GM21576 (cell line): ENCODE results near the gene CPHXL2.

Experiments
- ATAC-seq: cut with Tn5 transposase; IDR thresholded peaks from one replicate; pipeline ENCODE4 v1.9.1; 2021; ENCODE audit warnings: mild to moderate bottlenecking, moderate library complexity; ENCODE audit not compliant: unreplicated experiment

Gene CPHXL2

DNA sequence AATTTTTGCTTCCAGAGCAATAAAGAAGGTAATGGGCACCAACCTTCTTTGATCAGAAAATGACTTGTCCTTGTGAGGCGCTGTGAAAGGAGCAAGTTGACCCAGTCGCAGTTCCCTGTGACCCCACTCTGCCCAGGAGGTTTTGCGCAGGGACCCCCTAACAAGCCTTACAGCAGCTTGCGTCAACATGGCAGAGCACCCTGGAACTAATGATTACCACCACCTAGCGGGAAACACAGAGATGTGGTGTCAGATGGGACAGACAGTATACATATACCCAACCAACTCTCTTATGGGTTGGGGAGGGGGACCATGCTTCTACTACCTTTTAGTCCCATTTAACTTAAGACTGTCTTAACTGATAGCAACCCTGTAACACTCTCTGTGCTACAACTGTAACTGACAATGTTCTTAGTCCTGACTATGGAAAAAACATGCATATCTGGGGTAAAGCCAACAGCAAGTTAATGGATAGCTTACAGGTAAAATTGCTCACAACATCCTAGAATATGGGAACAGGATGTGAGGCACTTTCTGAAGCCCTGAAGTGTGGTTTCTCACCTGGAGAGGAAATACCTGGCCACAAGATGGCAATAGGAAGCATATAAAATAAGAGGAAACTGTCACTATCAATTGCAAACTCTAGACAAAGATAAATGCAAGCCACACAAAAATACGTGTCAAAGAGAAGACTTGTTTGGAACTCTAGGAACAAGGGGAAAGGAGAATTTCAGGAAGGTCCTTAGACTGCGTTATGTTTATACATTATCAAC is 32.4 kb downstream of the CPHXL2 start:
- ATAC-seq: no peak

DNA sequence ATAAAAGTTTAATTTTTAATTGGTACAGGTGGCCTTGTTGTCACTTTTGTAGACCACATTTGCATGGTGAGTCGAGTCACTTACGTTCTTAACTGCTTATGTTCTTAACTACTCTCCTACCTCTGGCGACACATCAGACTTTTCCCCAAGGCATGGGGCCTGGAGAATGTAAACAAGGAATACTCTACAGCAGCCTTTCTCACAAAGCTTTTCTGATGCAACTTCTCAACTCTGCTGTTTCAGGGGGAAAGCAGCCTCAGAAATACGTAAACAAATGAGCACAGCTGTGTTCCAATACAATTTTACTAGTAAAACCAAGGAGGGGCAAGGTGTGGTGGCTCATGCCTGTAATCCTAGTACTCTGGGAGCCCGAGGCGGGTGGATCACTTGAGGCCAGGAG is 36.2 kb downstream of the CPHXL2 start:
- no peak for ATAC-seq

DNA sequence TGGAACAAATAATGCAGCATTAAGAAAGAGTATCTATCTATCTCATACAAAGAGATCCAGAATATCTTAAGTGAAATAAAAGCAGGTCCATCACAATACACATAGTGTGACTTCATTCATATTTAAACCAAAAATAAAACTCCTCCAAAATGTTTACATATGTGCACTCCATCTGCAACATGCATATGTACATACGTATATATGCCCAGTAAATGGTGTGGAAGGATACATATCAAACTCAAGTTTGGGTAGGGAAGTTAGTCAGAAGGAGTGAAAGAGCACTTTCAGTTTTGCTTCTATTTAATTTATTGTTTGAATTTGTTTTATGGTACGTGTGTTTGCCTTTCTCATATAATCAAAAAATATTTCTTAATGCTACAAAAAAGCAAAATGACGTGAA is 41.8 kb downstream of the CPHXL2 start:
- ATAC-seq: no peak

DNA sequence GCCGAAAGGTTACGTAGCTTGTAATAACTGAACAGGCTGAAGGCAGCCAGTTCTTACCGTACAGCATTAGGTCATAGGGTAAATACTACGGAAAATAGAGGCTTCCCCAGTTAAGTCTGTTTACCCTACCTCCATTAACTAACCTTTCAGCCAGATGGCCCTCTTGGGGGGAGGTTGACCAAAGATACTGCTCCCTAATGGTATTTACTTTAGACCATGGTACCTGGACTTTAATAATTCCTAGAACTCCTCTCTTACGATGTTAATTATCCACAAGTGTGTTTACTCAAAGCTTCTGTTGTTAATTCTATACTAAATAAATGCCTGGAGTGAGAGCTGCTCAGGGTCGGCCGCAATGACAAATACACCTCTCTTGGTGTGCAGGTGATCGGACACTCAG is 44.0 kb downstream of the CPHXL2 start:
- no peak for ATAC-seq

DNA sequence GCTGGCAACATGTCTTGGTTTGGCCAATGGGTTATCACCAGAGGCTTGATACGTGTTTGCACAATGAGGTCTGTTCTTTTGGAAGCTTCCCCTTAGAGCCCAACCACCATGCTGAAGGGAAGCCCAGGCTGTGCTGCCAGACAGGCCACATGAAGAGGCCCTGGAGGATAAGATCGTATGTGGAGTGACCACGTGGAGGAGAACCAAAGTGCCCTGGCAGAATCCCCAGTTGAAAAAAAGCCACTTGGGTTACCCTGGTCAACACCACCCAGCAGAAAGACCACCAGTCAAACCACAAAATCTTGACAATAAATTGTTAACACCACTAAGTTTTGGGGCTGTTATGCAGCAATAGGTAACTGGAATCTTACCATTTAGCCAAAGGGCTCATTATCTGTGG is 46.8 kb downstream of the CPHXL2 start:
- no peak for ATAC-seq

DNA sequence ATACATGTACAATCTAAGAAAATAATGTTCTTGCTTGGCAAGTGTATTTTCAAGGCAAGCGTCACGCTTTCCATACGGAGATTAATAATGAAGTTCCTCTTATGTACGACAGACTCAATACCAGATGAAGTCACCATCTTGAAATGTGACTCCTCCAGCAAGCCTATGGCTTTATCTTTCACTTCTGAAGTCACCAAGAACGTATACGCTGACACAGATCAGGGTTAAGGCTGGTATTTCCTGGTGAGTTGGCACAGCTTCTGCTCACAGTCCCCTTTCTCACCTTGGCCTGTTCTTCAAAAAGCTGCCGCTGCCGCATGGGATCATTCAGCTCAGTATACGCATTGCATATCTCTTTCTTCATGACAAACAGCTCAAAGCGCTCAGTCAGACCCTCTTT is 47.7 kb downstream of the CPHXL2 start:
- no peak for ATAC-seq

DNA sequence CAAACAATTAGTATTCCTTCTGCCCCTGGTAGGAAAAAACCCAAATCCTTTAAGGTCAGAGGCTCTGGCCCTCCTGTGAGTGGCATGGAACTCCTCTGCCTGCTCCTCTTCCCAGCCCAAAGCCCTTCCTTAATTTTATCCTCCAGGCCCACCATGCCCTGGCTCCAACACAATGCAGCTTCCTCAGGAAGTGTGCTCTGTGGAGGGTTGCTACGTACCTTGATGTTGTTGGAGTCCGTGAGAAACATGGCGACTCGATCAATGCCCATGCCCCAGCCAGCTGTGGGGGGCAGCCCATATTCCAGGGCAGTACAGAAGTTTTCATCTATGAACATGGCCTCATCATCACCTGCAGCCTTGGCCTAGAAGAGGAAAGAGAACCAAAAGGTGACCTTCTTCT is 48.5 kb downstream of the CPHXL2 start:
- no peak for ATAC-seq

DNA sequence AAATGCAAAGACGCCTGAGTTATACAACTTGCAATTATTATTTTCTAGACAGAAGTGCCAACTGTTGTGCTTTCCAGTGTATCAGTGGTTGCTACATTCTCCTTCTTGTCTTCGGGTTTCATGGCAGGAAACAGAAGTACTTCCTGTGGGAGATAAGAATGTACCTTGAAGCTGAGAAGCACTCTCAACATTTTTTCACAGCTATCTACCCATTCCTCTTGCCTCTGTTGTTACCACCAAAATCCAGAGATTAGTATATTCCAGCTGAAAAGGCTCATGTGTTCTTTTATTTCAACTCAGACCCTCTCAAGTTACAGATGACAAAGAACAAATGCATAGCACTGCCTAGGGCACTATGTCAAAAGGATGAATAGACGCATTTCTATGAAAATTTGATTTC is 49.0 kb downstream of the CPHXL2 start:
- no peak for ATAC-seq

DNA sequence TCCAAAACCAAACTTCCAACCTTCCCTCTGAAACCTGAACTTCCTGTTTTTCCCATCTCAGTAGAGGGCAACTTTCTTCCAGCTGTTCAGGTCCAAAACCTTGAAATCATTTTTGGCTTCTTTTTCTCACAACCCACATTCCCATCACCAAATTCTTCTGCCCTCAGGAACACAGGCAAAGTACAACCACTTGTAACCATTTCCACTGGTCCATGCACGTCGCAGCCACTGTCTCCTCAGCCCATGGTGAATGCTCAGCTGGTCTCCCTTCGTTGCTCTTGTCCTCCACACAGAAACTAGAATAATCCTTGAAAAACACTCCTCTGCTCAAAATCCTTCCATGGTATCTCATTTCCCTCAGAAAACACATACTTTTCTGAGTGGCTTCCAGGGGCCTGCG is 50.0 kb downstream of the CPHXL2 start:
- ATAC-seq: no peak

DNA sequence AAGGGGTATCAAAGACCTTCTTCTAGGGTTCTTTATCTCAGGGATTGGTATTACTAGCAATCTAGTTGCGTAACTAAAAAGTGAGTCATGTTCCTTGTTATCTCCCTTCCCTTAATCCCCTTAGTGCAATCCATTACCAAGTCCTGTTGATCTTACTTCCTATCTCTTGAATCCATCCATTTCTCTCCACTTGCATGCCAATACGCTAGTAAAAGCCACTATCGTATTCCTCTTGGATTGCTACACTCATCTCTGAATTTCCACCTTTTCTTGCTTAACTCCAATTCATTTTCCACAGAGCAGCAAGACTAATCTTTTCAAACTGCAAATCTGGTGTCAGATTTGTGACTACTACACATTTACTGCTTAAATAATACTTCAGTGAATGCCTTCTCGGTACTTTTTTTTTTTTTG is 51.9 kb downstream of the CPHXL2 start:
- ATAC-seq: no peak

DNA sequence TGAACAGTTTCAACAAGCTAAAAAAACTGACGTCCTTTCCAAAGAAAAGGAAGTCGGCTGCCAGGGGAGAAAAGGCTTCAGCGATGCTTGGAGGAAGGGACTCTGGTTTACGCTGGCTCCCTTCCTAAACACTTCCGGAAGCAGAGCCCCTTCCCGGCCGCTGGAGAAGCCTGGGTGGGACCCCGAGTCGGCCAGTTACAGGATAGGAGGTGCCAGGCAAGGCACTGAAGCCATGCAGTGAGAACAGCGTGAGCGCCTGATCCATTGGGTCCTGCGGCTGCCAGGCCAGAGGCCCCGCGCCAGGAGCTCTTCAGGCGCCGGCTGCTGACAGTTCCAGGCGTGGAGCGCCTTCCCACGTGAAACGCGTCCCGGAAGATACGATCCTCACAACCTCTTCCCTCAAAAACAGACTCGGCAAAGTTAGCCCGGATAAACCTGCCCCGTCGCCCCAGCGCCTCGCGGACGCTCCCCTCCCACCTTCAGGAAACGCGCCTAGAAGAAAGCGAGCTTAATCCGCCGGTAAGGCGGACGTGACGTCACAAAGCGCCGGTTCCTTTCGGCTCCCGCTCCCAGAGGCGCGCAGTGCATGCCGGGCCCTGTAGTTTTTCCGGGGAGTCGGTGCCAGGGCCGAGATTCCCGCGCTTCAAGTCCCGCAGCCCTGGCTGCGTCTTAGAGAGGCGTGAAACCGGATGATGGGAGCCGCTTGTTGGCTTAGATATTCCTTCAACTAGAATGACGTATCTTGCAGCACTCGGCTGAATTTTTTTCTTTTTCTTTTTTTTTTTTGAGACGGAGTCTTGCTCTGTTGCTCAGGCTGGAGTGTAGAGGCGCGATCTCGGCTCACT is 53.8 kb downstream of the CPHXL2 start, which contains the start of gene ADAT1:
Gene ADAT1 (minus strand): TSS at position 521 of the 845 bp plus-strand sequence. CDS start 2,482 bp downstream, outside the sequence.
- ATAC-seq: peak; percentile 93

DNA sequence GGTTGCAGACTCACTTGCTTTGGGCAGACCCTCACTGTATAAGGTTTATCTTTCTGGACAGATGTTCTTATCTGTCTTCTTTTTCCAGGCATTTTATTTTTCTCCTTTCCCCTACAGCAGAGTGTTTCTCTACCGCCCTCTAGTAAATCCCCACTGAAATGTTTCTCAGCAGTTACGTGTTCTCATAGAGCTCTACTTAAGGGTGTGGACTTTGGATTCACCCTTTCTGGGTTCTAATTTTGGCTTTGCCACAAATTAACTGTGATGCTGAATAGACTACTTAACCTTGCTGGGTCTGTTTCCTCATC is 55.7 kb downstream of the CPHXL2 start:
- ATAC-seq: no peak

DNA sequence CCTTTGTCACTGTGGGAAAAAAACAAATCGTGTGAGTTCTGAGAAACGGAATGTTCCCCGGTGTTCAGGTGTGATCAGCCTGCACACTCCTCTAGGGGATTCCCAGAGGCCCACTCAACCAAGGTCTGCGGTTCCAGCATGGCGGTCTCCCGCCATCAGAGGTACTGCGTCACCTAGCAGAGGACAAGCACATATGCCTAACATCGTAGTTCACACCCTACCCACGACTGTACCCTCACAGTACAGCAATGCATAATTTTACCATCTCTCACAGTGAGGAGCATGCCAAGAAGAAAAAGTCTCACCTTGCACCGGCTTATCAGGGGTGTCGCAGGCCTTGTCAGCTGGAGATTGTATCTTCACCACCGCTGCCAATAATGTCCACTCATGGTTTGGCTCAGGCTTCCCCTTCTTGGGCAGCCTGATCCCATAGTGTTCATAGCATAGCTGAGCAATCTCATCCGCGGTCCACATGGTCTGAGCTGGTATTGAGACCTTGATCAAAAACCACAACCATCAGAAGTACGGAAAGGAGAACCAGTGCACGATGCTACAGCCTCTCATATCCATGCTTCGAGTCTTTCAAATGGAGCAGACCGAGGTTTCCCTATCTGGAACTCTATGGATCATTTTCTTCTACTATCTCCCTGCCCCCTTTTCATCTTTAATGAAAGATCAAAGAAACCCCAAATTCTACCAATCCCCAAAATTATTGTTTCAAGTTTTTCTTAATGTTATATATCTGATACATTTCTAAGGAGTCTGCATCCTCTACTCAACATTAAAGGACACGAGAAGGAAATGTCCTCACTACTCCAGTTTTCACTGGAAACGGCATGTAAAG is 56.3 kb downstream of the CPHXL2 start:
- ATAC-seq: no peak

DNA sequence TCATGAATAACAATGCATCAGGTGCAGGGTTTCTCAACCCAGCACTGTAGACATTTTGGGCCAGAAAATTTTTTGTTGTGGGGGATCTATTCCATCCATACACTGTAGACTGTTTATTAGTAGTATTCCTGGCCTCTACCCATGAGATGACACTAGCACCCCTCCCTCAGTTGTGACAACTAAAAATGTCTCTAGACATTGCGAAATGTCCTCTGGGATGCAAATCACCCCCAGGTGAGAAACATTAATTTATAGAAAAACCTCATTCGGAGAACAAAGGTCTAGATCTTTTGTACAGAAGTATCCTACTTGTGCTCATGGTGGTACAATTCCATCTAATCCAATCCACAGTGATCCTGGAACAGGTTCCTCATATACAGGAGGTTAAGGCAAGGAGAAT is 58.0 kb downstream of the CPHXL2 start:
- no peak for ATAC-seq

DNA sequence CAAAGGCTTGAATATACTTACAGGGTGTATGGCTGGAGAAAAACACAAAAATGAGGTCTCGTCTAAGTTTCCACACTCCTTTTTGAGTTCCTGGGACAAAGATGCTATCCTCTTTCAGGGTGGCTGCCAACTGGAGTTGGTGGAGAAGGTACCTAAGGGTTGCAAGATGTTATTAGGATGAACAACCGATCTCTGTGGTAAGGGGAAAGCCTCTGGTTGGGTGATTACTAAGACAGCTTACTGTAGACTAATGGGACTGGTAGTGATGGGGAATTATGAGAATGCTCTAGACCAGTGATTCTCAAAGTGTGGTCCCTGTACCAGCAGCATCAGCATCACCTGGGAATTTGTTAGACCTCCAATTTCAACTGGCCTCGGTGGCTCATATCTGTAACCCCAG is 59.7 kb downstream of the CPHXL2 start:
- no peak for ATAC-seq

DNA sequence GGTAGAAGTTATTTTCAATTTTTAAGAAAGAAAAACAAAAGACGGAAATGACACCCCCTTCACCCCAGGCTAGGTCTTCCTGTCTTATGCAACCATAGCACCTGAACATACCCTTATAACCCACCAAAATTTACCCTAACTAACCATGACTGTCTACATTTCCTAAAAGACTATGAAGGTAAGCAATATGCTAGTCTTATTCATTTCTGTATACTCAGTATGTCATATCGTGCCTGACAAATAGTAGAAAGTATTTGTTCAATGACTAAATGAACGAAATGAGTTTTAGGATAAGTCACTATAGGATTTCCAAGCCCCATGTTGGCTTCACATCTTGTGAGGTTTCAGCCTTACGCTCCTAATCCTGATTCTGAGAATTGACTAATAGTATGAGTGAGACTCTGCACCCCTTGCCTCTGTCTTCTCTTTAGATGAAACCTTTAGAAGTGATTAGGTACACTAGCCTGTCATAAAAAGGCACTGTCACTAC is 60.2 kb downstream of the CPHXL2 start:
- ATAC-seq: no peak

DNA sequence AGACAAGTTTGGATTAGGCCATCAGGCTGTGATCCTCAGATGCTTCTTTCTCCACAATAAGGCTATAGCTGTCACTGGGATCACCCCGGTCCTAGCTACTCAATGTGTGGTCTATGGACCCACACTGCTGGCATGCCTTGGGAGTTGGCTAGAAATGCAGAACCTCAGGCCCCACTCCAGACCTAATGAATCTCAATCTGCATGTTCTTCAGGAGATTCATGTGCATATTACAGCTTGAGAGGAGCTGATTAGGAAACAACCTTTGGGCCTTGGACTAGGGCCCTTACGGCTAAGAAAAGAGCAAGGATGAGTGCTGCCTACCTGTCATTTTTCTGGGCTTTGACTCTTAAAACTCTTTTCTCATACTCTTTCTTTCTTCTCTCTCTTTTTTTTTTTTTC is 61.2 kb downstream of the CPHXL2 start:
- ATAC-seq: no peak

DNA sequence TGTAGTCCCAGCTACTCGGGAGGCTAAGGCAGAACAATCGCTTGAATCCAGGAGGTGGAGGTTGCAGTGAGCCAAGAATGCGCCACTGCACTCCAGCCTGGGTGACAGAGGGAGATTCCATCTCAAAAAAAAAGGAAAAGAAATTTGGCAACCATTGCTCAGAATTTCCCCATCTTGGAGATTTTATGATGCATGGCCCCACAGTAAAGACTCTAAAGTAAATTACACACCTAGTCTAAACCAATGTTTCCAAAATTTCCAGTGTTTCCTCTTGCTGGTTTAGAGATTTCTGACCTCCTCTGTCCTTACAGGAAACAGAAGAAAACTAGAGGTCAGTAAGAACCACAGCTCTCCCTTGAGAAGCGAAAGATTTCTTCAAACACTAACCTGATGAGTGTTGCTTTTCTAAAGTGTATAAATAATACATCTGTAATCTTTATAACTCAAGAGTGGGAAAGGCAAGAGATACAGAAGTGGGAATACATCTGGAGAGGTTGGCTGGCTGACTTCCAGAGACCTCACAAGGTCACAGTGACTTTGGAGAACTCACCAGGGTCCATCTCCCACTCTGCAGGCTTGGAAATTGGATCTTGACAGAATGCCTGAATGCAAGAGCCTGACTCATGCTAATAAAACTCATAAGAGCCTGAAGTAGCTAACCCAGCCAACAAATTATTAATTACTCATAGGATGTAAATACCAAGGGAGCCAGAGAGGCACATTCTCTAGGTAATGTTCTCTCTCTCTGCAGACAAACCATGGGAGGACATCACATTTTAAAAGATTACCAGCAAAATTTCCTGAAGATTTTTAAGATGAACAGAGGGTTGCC is 62.5 kb downstream of the CPHXL2 start:
- no peak for ATAC-seq
